ENCODE data around the gene HRH4.

DNA sequence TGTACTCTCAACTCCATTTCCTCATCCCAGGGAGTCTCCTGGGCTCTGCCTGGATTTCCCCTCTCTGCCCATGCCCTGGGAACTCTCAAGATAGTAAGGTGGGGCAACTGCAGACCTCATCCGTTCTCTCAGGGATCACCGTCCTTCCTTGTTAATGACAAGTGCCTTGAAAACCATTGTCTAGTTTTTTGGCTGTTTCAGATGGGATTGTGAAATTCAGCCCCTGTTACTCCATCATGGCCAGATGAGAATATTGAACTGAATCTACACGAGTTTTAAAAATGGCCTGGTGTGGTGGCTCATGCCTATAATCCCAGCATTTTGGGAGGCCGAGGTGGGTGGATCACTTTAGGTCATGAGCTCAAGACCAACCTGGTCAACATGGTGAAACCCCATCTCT is 665 bp upstream of the HRH4 start:
- TF ChIP-seq, protein P1, sequence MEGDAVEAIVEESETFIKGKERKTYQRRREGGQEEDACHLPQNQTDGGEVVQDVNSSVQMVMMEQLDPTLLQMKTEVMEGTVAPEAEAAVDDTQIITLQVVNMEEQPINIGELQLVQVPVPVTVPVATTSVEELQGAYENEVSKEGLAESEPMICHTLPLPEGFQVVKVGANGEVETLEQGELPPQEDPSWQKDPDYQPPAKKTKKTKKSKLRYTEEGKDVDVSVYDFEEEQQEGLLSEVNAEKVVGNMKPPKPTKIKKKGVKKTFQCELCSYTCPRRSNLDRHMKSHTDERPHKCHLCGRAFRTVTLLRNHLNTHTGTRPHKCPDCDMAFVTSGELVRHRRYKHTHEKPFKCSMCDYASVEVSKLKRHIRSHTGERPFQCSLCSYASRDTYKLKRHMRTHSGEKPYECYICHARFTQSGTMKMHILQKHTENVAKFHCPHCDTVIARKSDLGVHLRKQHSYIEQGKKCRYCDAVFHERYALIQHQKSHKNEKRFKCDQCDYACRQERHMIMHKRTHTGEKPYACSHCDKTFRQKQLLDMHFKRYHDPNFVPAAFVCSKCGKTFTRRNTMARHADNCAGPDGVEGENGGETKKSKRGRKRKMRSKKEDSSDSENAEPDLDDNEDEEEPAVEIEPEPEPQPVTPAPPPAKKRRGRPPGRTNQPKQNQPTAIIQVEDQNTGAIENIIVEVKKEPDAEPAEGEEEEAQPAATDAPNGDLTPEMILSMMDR (IDR thresholded peaks at IDR 0.05): no peak
- no peak for TF ChIP-seq ZFX (IDR thresholded peaks at IDR 0.05; ENCODE audit: borderline replicate concordance)
